Left lobe of liver (tissue), 2 donors: Measurements from ENCODE around the gene INS. TPM values are rescaled to one million over a fixed set of nuclear protein-coding genes. Genes with fewer than 3 reads are reported as not detected.
A peak's percentile ranks its signal among the peaks of the same experiment; 100 is the strongest.

Experiments
- ATAC-seq: fragments of 200-7000 bp; cut with Tn5 transposase; one replicate; pipeline ENCODE4 v1.9.1; 2020; ENCODE audit warnings: mild to moderate bottlenecking, moderate library complexity
- DNase-seq: peaks from one replicate; pipeline ENCODE4 v3.0.0-alpha.2; 2020; ENCODE audit warnings: low spot score
- total RNA-seq: library from RNA; stranded (reverse); gene quantifications from one replicate; pipeline ENCODE4 v1.2.1, GENCODE V29; 2021
- donor health status: DM: no; HTN: no; CAD: no; lungs with moderate emphysema.
- donor health status: DM: no; HTN: yes; CAD: no.

INS gene
- total RNA-seq, 1 donor from 2014 or later, result not detected

- DNase-seq, result no peak
- no peak for ATAC-seq
Measured at GRCh38 chr11:2149864-2150847, 10.9 kb downstream of the INS start.

DNA sequence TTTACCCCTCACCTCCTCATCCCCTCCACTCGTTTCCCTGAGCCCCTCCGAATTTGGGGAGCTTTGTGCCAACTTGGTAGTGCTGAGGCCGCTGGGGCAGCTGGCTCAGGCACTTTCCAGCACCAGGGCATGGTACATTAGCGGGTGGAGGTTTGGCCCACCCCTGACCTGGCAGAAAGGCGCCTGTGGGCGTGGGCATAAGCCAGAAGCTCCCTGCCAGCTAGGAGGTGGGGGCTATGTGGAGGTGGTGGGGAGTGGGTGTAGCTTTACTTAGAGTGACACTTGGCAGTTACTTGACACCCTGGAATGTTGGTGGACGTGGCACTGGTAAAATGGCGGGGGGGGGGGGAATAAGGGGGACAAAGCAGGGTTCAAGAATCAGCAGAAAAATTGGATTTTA, 11.5 kb downstream of the INS start:
- DNase-seq (no peak), ATAC-seq (peak; percentile 4)

DNA sequence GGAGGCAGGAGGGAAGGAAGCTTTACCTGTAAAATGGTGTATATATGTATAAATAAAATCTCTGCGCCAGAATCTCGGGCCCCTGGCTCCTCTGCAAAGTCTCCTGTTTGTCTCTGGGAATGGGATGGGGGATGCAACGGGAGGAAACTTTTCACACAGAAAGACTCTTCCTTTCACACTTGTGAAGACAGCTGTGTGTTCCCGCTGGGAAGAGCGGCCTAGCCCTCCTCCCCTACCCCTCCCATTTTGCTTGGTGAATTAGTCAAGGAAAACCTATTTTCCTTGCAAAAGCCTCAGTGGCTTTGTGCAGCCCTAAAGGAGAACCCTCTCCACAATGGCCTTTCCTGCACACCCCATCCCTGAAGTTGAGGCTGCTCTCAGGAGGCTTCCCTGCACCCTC, 12.4 kb downstream of the INS start:
- no peak for DNase-seq
- ATAC-seq, result no peak

DNA sequence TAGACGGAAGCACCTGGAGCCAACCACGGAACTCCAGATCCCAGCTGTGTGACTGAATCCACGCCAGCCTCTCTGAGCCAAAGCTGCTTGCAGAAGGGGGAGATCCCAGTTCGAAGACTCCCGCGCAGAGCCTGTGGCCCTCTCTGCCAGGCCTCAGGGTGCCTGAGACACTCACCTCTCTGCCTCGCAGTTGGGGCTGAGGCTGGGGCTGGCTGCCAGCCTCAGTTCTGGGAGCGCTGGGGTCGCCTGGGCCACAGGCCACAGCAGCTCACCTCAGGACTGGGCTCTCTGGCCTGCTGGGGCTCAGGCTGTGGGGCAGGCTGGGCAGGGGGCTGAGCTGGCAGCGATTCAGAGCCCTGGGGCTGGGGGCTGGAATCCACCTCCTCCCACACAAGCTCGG, 13.6 kb downstream of the INS start:
- DNase-seq (no peak), ATAC-seq (no peak)

DNA sequence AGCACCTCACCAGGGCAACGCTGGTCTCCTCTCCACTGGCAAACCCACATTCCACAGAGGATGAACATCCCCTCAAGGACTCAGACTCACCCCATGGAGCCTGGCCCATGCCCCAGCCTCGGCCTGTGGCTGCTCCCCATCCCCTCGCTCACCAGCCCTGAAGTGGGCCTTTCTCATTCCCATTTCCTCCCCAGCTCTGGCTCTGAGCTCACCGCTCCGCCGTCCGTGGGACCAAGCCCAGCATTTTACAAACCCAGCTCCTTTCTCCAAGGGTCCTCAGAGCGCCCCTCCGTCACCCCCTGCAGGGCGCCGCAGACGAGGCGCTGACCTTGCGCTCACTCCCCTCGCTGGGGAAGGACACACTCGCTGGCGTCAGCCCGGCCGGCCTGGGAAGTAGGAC, 15.0 kb downstream of the INS start:
- ATAC-seq, result no peak
- DNase-seq, result no peak

DNA sequence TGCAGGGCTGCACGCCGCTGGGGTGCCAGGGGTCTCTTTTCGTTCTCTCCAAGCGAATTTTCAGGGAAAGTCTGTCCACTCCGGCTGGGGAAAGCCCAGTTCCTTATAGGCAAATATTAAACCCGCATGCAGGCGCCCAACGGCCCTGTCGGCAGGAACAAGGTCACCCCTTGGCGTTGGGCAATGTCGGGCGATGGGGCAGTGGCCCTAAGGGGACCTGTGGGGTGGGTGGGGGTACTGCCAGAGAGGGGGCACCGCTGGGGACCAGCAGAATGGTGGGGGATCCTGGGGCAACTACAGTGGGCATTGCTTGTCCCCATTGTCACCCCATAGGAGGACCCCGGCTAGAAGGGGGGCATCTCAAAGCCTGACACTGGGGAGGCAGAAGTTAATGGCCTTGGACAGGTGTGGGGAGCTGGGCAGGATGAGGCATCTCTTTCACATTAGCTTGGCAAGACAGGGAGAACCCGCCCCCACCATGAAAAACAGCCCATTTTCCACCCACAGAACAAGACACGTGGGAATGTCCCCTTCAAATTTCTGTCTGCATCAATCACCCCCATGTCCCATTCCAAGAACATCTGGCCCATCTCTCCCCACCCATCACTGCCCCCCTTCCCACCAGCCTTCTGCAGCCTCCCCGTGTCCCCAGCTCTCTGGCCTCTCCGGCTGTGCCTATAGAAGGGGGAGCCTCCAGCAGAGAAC, 16.3 kb downstream of the INS start:
- DNase-seq (no peak), ATAC-seq (peak; percentile 13)

GRCh38 chr11:2143799-2144543, 17.0 kb downstream of the INS start:
- DNase-seq (no peak), ATAC-seq (no peak)

DNA sequence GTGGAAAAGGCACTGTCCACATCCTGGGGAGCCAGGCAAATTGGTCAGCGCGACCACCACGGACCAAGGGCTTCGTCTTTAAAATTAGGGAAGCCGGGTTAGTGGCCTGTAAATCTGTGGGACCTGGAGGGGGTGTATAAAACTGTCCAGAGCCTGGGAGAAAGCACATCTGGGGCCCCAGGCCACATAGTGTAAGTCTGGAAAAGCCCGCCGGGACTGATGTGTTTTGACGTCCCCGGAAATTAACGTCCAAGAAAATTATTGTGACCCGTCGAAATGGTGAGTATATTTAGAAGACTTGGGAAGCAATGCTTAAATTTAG, 17.6 kb downstream of the INS start:
- ATAC-seq (no peak), DNase-seq (no peak)

GRCh38 chr11:2142762-2143202, 18.2 kb downstream of the INS start:
- ATAC-seq (no peak), DNase-seq (no peak)

GRCh38 chr11:2142300-2142759, 18.7 kb downstream of the INS start:
- DNase-seq, result no peak
- no peak for ATAC-seq

GRCh38 chr11:2140411-2141400, 20.3 kb downstream of the INS start:
- ATAC-seq (no peak), DNase-seq (no peak)

- ATAC-seq (no peak), DNase-seq (no peak)
Measured at GRCh38 chr11:2139621-2140337, 21.2 kb downstream of the INS start.

- DNase-seq (no peak), ATAC-seq (peak; percentile 12)
Measured at GRCh38 chr11:2139123-2139521, 21.9 kb downstream of the INS start, which contains the start of gene IGF2. TSS of gene IGF2 (minus strand) at chr11:2139389. CDS start at chr11:2135523, 3,866 bp downstream.

DNA sequence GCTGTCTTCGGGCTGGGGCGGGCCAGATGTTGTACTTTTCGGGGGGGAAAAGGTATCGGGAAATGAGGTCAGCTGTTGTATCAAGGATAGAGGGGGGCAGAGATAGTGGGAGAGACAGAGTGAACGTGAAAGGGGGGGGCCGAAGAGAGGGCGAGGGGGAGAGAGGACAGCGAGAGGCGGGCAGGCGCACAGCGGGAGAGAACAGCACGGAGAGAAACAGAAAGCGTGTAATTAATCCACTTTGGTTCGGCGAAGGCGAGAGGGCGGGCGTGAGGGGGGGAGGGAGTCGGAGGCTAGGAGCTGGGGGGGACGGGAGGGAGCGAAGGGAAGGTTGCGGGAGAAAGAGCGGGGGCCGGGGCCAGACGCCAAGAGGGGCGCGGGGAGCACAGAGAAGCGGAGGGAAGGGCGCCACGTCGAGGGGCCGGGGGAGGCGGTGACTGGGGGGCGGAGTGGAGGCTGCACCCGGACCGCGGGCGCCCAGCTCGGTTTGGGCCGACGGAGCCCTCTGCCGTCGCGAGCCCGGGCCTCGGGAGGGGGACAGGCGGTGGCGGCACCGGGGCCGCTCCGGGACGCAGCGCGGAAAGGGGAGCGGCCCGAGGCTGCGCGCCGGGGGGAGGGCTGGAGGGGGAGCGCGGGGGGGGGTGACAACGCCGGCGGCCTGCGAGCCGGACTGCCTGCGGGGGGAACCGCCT, 22.4 kb downstream of the INS start:
- ATAC-seq, result no peak
- DNase-seq, result no peak

DNA sequence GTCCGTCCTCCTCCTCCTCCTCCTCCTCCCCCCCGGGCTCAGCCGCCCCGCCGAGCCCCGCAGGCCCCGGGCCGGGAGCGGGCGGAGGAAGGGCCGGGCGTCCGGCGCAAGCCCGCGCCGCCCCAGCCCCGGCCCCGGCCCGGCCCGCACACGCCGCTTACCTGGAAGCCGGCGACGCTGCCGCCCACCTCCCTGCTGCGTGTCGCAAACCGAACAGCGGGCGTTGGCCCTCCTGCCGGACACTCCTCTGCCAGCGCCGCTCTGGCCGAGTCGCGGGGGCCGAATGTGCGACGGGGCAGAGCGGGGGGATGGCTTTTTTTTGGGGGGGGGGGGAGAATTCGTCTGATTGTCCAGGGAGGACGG, 23.0 kb downstream of the INS start:
- ATAC-seq, result no peak

GRCh38 chr11:2137202-2138067, 23.6 kb downstream of the INS start:
- ATAC-seq, result peak; percentile 73
- no peak for DNase-seq

More for the DNA sequence above, 23.0 kb downstream of the INS start:
- no peak for DNase-seq

- ATAC-seq (no peak), DNase-seq (no peak)
Measured at GRCh38 chr11:2136952-2137201, 24.1 kb downstream of the INS start.
